Tibial nerve (tissue), 4 donors: ENCODE measurements around the gene RELA. TPM values are rescaled to one million over a fixed set of nuclear protein-coding genes. Genes with fewer than 3 reads are reported as not detected.
"Not testable (repeated sequence)": the region's sequence is repeated elsewhere in the genome, so short reads cannot be mapped to it uniquely, and the experiment has no call there.

Experiments used
- DNase-seq, 2 donors: peaks; one replicate each; pipeline ENCODE4 v3.0.0-alpha.2; 2019; ENCODE audit warnings: low spot score in 2 of 2
- H3K27ac ChIP-seq, 4 donors: fragments of 200-600 bp; sonication (generic) in 3 of 4; one replicate each; pipeline ENCODE4 v1.5.1; 2017 to 2019; ENCODE audit warnings: mild to moderate bottlenecking in 1 of 4
- H3K27me3 ChIP-seq, 2 donors: fragments of 200-600 bp; sonication (generic) in 1 of 2; one replicate each; pipeline versions ENCODE4 v1.5.1 to v1.6.0; 2017 to 2019
- H3K36me3 ChIP-seq, 3 donors: fragments of 200-600 bp; sonication (generic); one replicate each; pipeline ENCODE4 v1.5.1; 2018 to 2019
- H3K4me1 ChIP-seq, 4 donors: fragments of 200-600 bp; sonication (generic) in 3 of 4; one replicate each; pipeline ENCODE4 v1.5.1; 2017 to 2019
- H3K4me3 ChIP-seq, 4 donors: fragments of 200-600 bp; sonication (generic) in 3 of 4; one replicate each; pipeline ENCODE4 v1.5.1; 2017 to 2019; ENCODE audit warnings: mild to moderate bottlenecking in 1 of 4, moderate library complexity in 1 of 4
- H3K9me3 ChIP-seq, 4 donors: fragments of 200-600 bp; sonication (generic) in 3 of 4; one replicate each; pipeline ENCODE4 v1.5.1; 2017 to 2019
- EP300 ChIP-seq, 2 donors: sonication (generic); formaldehyde crosslinking; IDR thresholded peaks; one replicate each; pipeline ENCODE4 v1.6.1; 2017; ENCODE audit warnings: antibody characterized with exemption in 2 of 2, mild to moderate bottlenecking in 1 of 2
- POLR2A ChIP-seq, 2 donors: fragments of 450-650 bp; IDR thresholded peaks; one replicate each; pipeline ENCODE4 v1.6.1; 2017; ENCODE audit warnings: antibody characterized with exemption in 2 of 2, mild to moderate bottlenecking in 2 of 2, moderate library complexity in 2 of 2
- WGBS, 2 donors: methylation state at CpG; one replicate each; pipeline ENCODE4 v1.1.5; 2018; 5-methylcytosine and 5-hydroxymethylcytosine counted together
- total RNA-seq, 4 donors: library from RNA; depleted of rRNA; stranded (reverse); fragments of >200 nt; gene quantifications; one replicate each; pipeline ENCODE4 v1.1.0, GENCODE V29; 2016
- TF ChIP-seq, protein P1 (sequence below), 5 experiments: fragments of 200-600 bp in 3 of 5; fragments of 450-650 bp in 2 of 5; sonication (generic) in 3 of 5; IDR thresholded peaks; one replicate each; pipeline ENCODE4 v1.5.1; 2016 to 2019; ENCODE audit warnings: antibody characterized with exemption in 5 of 5, mild to moderate bottlenecking in 3 of 5, moderate library complexity in 2 of 5

RELA gene
- total RNA-seq, 4 donors from 2014 or later, result 44.6 to 70.8 (median 51.7) TPM

DNA sequence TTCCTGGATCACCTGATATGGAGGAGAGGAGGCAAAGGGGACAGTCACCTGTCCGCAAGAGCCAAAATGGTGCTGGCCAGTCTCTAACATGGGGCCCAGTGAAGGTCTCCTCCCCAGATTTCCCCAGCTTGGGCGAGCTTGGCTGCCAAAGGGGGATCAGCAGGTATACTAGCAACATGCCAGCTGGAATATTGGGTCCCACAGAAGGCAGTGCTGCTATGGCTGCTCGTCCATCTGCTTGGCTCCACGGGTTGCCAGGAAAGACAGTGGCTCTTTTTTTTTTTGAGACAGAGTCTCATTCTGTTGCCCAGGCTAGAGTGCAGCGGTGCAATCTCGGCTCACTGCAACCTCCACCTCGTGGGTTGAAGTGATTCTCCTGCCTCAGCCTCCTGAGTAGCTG is 36.6 kb upstream of the RELA start:
- H3K27me3 ChIP-seq, result peaks cover 0 to 4% of the 10 kb centered on the region in 2 donors
- H3K4me3 ChIP-seq, result no peak overlapping the region
- H3K4me1 ChIP-seq, result peaks cover 0 to 8% (median 0%) of the 10 kb centered on the region in 4 donors
- WGBS, 2 donors, result 72 to 76% methylated on average over 7 of the region's 7 CpGs
- no peaks in the 10 kb centered on the region for H3K9me3 ChIP-seq
- TF ChIP-seq POLR2A (IDR thresholded peaks at IDR 0.05) (no peak), EP300 (IDR thresholded peaks at IDR 0.05) (no peak)
- TF ChIP-seq, protein P1, sequence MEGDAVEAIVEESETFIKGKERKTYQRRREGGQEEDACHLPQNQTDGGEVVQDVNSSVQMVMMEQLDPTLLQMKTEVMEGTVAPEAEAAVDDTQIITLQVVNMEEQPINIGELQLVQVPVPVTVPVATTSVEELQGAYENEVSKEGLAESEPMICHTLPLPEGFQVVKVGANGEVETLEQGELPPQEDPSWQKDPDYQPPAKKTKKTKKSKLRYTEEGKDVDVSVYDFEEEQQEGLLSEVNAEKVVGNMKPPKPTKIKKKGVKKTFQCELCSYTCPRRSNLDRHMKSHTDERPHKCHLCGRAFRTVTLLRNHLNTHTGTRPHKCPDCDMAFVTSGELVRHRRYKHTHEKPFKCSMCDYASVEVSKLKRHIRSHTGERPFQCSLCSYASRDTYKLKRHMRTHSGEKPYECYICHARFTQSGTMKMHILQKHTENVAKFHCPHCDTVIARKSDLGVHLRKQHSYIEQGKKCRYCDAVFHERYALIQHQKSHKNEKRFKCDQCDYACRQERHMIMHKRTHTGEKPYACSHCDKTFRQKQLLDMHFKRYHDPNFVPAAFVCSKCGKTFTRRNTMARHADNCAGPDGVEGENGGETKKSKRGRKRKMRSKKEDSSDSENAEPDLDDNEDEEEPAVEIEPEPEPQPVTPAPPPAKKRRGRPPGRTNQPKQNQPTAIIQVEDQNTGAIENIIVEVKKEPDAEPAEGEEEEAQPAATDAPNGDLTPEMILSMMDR (IDR thresholded peaks at IDR 0.05), result no peak
- no peak overlapping the region for H3K27ac ChIP-seq
- no peak for DNase-seq
- H3K36me3 ChIP-seq, result no peaks in the 10 kb centered on the region

- Histone ChIP-seq H3K9me3 (no peaks in the 10 kb centered on the region), H3K27me3 (peaks cover 0 to 4% of the 10 kb centered on the region in 2 donors), H3K4me3 (no peak overlapping the region), H3K36me3 (no peaks in the 10 kb centered on the region), H3K27ac (no peak overlapping the region), H3K4me1 (peaks cover 0 to 8% (median 0%) of the 10 kb centered on the region in 4 donors)
- no peak for DNase-seq
- no peak for TF ChIP-seq EP300 (IDR thresholded peaks at IDR 0.05)
- no peak for TF ChIP-seq POLR2A (IDR thresholded peaks at IDR 0.05)
- TF ChIP-seq, protein P1 (IDR thresholded peaks at IDR 0.05), result no peak
- WGBS, 2 donors, result 41 to 54% methylated on average over 8 of the region's 8 CpGs
Measured at GRCh38 chr11:65698205-65698604, 35.5 kb upstream of the RELA start.

GRCh38 chr11:65696802-65697552 is 34.3 kb upstream of the RELA start:
- no peak overlapping the region for H3K4me3 ChIP-seq
- WGBS, 2 donors, result 88 to 94% methylated on average over 2 to 5 of the region's 5 CpGs
- TF ChIP-seq POLR2A (IDR thresholded peaks at IDR 0.05) (no peak), EP300 (IDR thresholded peaks at IDR 0.05) (no peak)
- TF ChIP-seq, protein P1 (IDR thresholded peaks at IDR 0.05), result no peak
- no peaks in the 10 kb centered on the region for H3K36me3 ChIP-seq
- H3K27ac ChIP-seq, result no peak overlapping the region
- H3K4me1 ChIP-seq, result peaks cover 0 to 8% (median 0%) of the 10 kb centered on the region in 4 donors
- H3K27me3 ChIP-seq, result no peaks in the 10 kb centered on the region
- no peak for DNase-seq
- H3K9me3 ChIP-seq, result no peaks in the 10 kb centered on the region

DNA sequence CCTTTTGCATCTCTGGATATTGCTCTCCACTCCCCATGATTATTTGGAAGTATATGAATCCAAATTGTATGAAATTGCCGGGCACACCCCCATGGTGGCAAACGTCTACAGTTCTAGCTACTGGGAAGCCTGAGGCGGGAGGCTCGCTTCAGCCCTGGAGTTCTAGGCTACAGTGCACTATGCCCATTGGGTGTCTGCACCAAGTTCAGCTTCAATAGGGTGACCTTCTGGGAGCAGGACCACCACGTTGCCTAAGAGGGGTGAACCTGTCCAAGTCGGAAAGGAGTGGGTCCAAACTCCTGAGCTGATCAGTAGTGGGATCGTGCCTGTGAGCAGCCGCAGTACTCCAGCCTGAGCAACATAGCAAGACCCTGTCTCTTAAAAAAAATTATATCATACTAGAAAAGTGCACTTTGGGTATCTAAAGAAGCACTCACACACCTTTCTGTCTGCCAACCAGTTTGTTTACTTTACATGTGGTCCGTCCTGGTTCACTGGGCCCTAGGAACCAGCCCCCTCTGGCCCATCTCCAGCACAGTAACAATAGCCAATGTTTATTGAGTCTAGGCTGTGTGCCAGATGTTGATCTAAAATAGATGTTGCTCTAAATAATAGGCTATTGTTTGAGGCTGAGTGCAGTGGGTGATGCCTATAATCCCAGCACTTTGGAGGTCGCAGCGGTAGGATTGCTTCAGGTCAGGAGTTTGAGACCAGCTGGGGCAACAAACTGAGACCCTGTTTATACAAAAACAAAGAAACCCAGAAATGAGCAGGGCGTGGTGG is 32.9 kb upstream of the RELA start:
- Histone ChIP-seq H3K36me3 (no peaks in the 10 kb centered on the region), H3K9me3 (no peaks in the 10 kb centered on the region), H3K27me3 (no peaks in the 10 kb centered on the region), H3K4me1 (peaks cover 0 to 8% (median 0%) of the 10 kb centered on the region in 4 donors), H3K4me3 (no peak overlapping the region), H3K27ac (no peak overlapping the region)
- DNase-seq, result no peak
- 42 to 48% methylated on average over 12 of the region's 12 CpGs for WGBS, 2 donors
- TF ChIP-seq EP300 (IDR thresholded peaks at IDR 0.05) (no peak), POLR2A (IDR thresholded peaks at IDR 0.05) (no peak)
- TF ChIP-seq, protein P1 (IDR thresholded peaks at IDR 0.05), result no peak

DNA sequence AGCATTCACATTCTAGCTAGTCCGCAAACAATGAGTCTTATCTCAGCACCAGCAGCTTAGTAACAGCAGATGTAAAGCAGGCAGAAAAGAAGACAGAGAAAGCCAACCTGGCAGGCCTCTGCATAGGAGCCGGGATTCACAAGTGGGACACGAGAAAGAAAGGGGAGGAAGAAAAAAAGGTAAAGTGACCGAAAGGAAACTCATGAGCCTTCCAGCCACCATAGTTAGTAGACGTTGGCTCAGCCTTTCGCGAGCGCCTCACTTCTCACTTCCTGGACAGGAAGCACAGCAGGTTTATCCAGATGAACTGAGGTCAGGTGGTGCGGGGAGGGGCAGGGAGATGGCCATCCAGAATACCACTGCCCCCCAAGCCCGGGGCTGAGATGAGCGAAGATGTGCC is 29.7 kb upstream of the RELA start:
- H3K27ac ChIP-seq, result no peak overlapping the region
- no peaks in the 10 kb centered on the region for H3K36me3 ChIP-seq
- H3K4me1 ChIP-seq, result peaks cover 0 to 8% (median 0%) of the 10 kb centered on the region in 4 donors
- no peak overlapping the region for H3K4me3 ChIP-seq
- 75 to 81% methylated on average over 11 of the region's 11 CpGs for WGBS, 2 donors
- no peak for DNase-seq
- TF ChIP-seq, protein P1 (IDR thresholded peaks at IDR 0.05), result no peak
- TF ChIP-seq POLR2A (IDR thresholded peaks at IDR 0.05), result no peak
- TF ChIP-seq EP300 (IDR thresholded peaks at IDR 0.05), result no peak
- no peaks in the 10 kb centered on the region for H3K9me3 ChIP-seq
- no peaks in the 10 kb centered on the region for H3K27me3 ChIP-seq

DNA sequence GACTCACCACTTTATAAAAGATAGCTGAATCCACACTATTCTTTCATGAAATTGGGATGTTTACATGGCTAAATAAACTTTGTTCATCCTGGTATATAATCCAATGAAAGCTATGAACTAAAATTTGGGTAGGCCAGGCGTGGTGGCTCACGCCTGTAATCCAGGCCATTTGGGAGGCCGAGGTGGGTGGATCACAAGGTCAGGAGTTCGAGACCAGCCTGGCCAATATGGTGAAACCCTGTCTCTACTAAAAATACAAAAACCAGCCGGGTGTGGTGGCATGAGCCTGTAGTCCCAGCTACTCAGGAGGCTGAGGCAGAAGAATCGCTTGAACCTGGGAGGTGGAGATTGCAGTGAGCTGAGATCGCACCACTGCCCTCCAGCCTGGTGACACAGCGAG is 29.1 kb upstream of the RELA start:
- H3K27ac ChIP-seq, H3K36me3 ChIP-seq, H3K4me1 ChIP-seq, H3K9me3 ChIP-seq, DNase-seq, H3K27me3 ChIP-seq, H3K4me3 ChIP-seq: not testable (repeated sequence)
- WGBS, 2 donors, result 90 to 94% methylated on average over 8 of the region's 8 CpGs
